Stimulated activated CD4-positive, alpha-beta T cell treated with anti-CD3 and anti-CD28 coated beads, Interleukin-2, amount 100 ng/mL, for 4 hours (primary cell): Measurements from ENCODE around the gene STX10.
A peak's percentile ranks its signal among the peaks of the same experiment; 100 is the strongest.

Source experiments
- DNase-seq: peaks from one replicate; pipeline ENCODE4 v3.0.0-alpha.2; 2020; ENCODE audit warnings: low read depth

STX10 gene

GRCh38 chr19:13100031-13100588, 50.1 kb downstream of the STX10 start:
- DNase-seq, result no peak

GRCh38 chr19:13099073-13099999, 50.8 kb downstream of the STX10 start:
- peak; percentile 71 for DNase-seq

- no peak for DNase-seq
Measured at GRCh38 chr19:13098277-13099072, 51.7 kb downstream of the STX10 start.

- DNase-seq, result no peak
Measured at GRCh38 chr19:13097463-13098258, 52.5 kb downstream of the STX10 start.

GRCh38 chr19:13097033-13097462, 53.1 kb downstream of the STX10 start:
- no peak for DNase-seq

- no peak for DNase-seq
Measured at GRCh38 chr19:13095934-13096927, 53.9 kb downstream of the STX10 start.

- DNase-seq, result no peak
Measured at GRCh38 chr19:13095393-13095784, 54.8 kb downstream of the STX10 start.

GRCh38 chr19:13094771-13095392, 55.3 kb downstream of the STX10 start:
- DNase-seq, result no peak

GRCh38 chr19:13094106-13094504, 56.1 kb downstream of the STX10 start:
- DNase-seq, result no peak
